ENCODE data around the gene CCIN.
"Not testable (repeated sequence)": the region's sequence is repeated elsewhere in the genome, so short reads cannot be mapped to it uniquely, and the experiment has no call there.

CCIN gene

GRCh38 chr9:36169166-36169565 lies at the start of gene CCIN:
Gene CCIN (plus strand): TSS chr9:36169388. CDS start chr9:36169503, 115 bp downstream.
- no peak for DNase-seq (ENCODE audit: low read depth)

DNA sequence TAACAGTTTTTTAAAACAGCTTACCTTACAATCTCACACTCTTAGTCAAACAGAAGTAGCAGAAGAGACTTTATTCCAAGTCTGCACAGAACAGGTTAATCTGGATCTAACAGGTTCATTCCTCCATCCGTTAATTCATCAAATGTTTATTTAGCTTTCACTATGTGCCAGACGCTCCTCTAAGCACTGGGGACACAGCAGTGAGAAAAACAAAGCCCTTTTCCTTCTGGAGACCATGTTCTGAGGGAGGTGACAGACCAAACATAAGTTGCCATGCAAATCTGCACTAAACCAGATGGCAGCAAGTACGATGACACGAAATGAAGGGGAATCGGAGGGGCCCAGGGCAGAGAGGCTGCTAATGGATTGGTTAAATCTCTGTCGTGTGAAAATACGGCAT lies 49.7 kb upstream of the CCIN start:
- DNase-seq (ENCODE audit: low read depth): no peak

DNA sequence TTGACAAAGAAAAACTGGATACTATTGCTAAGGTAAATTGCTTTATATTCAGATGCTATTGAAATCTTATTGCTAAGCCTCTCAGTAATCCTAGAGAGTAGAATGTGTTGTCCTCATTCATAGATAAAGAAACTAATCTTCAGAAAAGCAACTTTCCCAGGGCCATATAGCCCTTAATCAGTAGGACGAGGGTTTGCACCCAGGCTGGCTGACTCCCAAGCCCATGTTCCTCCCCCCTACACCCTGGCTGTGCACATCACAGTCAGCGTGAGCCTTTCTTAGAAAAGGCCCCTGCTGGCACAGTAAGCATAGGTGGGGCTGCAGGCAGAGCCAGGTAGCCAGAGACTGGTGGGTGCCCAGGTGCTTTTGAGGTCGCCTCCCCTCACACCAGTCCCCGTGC lies 48.5 kb upstream of the CCIN start:
- DNase-seq (ENCODE audit: low read depth): no peak

GRCh38 chr9:36121971-36122370 lies 47.2 kb upstream of the CCIN start:
- DNase-seq (ENCODE audit: low read depth): no peak

DNA sequence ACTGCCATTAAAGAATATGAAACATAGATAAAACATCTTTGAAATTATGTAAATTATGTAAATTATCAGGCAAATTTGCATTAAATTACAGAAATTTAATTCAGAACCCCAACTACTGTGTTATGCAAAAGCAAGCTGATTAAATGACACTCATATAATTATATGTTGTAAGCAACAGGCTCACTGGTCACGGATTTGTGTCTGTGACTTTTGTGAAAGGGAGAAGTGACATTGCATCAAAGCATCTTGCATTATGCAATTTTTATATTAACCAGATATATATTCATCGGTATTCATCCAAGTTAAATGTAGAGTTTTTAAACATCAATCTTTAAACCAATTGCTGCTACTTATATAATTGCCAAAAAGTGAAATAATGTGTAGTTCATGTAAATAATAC lies 45.7 kb upstream of the CCIN start:
- DNase-seq (ENCODE audit: low read depth): no peak

- DNase-seq (ENCODE audit: low read depth): no peak
Measured at GRCh38 chr9:36125062-36125855, 43.9 kb upstream of the CCIN start.

DNA sequence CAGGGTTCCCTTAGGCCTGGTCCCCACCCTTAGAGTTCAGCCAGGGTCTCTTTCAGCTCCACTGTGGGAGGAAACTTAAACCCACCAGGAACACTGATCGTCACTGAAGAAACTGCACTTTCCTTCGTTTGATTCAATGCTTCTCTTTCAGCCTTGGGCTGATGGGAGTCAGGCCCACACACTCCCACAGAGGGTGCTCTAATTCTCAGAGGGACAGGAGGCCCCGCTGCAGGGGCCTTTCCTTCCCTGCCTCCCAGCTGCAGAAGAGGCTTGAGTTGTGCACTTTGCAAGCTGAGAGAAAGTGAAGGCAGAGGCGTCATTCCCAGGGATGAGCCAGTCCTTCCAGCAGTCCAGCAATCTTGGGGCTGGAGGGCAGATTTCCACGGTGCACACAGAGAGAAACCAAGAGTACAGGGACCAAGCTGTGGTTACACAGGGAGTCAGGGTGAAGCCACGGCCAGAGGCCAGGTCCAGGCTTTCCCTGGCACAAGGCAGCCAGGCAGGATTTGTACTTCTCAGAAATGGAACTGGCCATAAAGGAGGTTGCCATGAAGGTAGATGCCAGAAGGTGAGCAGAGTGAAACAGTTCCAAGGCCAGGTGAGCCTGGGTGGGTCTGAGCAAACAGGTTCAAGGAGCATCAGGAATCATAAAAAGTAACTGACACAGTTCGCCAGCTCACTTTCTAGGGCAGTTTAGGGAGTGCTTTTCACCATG lies 43.0 kb upstream of the CCIN start:
- no peak for DNase-seq (ENCODE audit: low read depth)

- no peak for DNase-seq (ENCODE audit: low read depth)
Measured at GRCh38 chr9:36127652-36128244, 41.4 kb upstream of the CCIN start.

DNA sequence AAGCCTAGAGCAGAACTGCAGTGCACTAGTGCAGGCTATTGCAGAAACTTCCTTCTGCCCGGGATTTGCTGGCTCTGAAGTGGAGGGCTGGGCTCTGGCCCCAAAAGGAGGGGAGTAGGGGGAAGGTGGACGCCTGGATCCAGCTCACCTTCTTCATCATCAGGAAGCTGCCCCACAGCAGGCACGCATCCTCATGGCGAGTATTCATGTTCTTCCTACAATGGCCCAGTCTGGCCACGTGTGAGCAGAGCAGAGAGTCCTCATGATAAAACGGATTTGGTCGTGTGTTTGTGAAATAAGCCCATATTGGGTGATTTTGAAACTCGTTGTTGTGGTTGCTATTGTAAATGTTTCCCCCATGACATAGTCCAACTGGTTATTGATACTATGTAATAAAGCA lies 40.8 kb upstream of the CCIN start:
- DNase-seq (ENCODE audit: low read depth): no peak

- no peak for DNase-seq (ENCODE audit: low read depth)
Measured at GRCh38 chr9:36129139-36129538, 40.0 kb upstream of the CCIN start.

GRCh38 chr9:36131666-36132065 lies 37.5 kb upstream of the CCIN start:
- DNase-seq (ENCODE audit: low read depth): not testable (repeated sequence)

DNA sequence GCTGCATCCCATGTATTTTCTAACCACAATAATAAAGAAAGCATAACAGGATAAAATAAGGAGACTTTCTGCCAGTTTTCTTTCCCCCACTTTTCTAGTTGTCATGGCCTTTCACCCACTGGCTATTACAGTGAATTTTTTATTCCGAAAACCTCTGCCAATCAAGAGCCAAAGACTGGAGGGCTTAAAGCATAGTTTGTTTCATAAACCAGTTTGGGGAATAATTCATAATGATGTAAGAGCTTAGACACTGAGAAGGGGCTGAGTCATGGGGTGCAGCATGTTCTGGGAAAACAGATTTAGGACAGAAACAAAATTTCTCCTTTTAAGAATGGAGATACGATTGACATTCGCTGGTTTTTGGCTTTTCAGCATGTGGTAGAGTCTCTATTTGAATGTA lies 37.1 kb upstream of the CCIN start:
- no peak for DNase-seq (ENCODE audit: low read depth)

DNA sequence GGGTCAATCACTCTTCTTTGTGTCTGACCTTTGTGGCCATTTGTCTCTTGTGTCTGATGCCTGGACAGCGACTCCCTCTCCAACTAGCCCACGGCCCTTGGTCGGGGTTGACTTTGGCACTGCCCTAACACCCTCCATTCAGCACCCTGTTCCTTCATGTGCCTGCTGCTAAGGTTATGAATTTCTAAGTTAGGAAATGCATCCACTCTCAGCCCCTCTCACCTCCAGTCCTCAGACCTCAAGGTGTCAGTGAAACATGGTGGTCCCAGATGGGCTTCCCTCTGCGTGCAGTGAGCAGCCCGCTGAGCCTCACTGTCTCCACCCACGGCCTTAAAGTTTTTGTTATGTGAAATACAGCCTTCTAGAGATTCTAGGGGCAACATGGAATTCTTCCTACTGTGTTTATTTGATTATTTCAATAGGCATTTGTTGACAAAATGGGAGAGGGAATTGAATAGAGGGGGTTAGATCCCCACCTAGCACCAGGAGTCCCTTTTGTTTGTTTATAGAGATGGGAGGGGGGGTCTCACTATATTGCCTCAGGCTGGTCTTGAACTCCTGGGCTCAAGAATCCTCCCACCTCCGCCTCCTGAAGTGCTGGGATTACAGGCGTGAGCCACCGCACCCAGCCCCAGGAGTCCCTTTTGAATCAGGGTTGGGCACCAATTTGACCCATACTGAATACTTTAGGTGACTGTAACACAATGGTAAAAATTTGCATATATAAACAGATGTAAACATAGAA lies 34.3 kb upstream of the CCIN start:
- no peak for DNase-seq (ENCODE audit: low read depth)

GRCh38 chr9:36135741-36136271 lies 33.4 kb upstream of the CCIN start:
- no peak for DNase-seq (ENCODE audit: low read depth)

DNA sequence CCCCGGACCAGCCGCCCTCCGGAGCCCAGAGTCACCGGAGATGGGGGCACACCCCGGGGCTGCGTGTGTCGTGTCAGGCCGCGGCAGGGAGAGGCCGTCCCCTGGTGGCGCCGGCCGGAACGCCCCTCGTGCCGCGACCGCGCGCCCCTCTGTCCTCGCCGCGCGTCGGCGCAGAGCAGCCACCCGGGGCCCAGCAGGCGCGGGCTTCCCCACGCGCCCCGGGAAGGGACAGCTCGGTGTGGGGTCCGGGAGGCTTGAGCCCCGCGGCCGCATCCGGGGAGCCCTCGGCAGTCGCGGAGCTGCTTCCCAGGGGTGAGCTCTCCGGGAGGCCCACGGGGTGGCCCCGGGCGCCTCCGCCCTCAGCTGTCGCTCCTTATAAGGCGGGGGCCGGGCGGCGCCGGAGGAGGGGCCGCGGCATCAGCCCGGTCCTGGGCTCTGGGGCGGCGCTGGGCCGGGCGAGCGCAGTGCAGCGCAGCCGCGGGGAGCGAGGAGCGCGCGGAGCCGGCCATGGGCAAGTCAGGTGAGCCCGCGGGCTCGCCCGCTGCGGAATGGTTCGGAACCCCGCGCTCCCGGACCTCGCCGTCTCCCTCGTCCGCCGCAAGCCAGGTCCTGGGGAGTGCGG lies 32.8 kb upstream of the CCIN start, which contains the start of gene GLIPR2:
Gene GLIPR2 (plus strand): TSS at position 462 of the 622 bp plus-strand sequence. CDS start 46 bp downstream, at position 508.
- DNase-seq (ENCODE audit: low read depth): no peak

GRCh38 chr9:36136894-36137391 lies 32.2 kb upstream of the CCIN start:
- DNase-seq (ENCODE audit: low read depth): no peak

DNA sequence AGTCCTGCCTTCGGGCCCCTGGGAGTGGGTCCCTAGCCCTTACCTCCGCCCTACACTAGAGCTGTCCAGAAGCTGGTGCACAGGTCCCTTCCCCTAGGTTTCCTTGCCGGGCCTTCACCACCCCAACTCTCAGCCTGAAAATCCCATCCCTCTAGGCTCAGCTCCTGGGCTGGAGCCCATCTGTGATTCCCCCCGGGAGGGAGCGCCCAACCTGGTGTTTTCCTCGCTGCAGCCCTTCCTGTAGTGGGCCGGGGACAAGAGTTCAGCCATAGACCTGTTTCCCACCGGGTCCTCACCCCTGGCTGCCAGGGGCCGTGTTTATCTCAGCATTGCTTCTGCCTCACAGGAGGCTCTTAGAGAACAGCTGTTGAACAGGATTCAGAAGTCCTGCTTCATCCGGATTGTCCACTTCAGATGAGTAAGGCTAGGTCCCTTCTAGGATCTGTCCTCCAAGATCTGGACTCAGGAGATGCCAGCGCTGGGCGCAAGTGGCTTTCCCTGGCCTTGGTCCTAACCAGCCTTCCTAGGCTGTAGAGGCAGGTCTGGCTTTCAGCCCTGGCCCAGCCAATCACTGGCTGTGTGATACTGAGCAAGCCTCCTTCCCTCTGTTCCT lies 31.7 kb upstream of the CCIN start:
- no peak for DNase-seq (ENCODE audit: low read depth)

GRCh38 chr9:36138496-36138895 lies 30.7 kb upstream of the CCIN start:
- DNase-seq (ENCODE audit: low read depth): no peak

DNA sequence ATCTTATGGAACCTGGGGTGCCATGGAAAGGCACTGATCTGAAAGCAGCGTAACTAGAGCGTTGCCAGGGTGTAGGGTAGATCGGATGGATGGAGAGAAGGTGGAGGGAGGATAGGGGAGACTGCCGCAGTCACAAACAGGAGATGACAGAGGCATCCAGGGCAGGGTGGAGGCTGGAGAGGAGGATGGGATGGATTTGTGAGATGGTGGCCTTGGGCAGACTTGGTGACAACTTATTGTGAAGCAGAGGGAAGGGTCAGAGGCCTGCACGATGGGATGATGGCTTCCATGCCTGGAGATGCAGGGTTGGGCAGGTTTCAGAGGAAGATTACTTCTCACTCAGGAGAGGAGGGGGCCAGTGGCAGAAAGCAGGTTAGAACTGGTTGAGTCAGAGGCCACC lies 30.3 kb upstream of the CCIN start:
- DNase-seq (ENCODE audit: low read depth): no peak

- DNase-seq (ENCODE audit: low read depth): no peak
Measured at GRCh38 chr9:36140086-36141084, 28.8 kb upstream of the CCIN start.

Measured in non-pigmented ciliary epithelial cell (primary cell).